GM12878 (cell line): ENCODE results near the gene PTPRN2. TPM values are rescaled to one million over a fixed set of nuclear protein-coding genes. Genes with fewer than 3 reads are reported as not detected.

Experiments
- CBX5 ChIP-seq: sonication (generic); IDR thresholded peaks from 2 replicates; pipeline ENCODE4 v1.6.1; 2016; ENCODE audit warnings: low read depth, moderate library complexity, mild to moderate bottlenecking, inconsistent platforms
- ELK1 ChIP-seq: IDR thresholded peaks from 2 replicates; pipeline ENCODE4 v1.6.1; 2012; ENCODE audit warnings: low read depth, low read length, improper control_type of control experiment
- HDAC6 ChIP-seq: fragments of 200-600 bp; sonication (generic); IDR thresholded peaks from one replicate; pipeline ENCODE4 v1.8.0; 2017; ENCODE audit warnings: antibody characterized with exemption; ENCODE audit not compliant: unreplicated experiment
- KAT2A ChIP-seq: conservative IDR thresholded peaks from 2 replicates; pipeline ENCODE4 v1.6.1; 2011; ENCODE audit warnings: low read depth, low read length; ENCODE audit not compliant: control insufficient read depth
- KDM1A ChIP-seq: fragments of 200-600 bp; sonication (generic); IDR thresholded peaks from 2 replicates; pipeline ENCODE4 v1.6.1; 2016; ENCODE audit warnings: borderline replicate concordance
- MXI1 ChIP-seq: fragments of 150-350 bp; IDR thresholded peaks from 2 replicates; pipeline ENCODE4 v1.6.1; 2011; ENCODE audit warnings: low read depth, mild to moderate bottlenecking, inconsistent platforms, low read length, improper control_type of control experiment
- RAD21 ChIP-seq: IDR thresholded peaks from 2 replicates; pipeline ENCODE4 v1.6.1; 2011; ENCODE audit warnings: mild to moderate bottlenecking, low read depth, low read length, moderate library complexity; ENCODE audit not compliant: insufficient read depth
- RELA ChIP-seq: fragments of 450-650 bp; IDR thresholded peaks from 2 replicates; pipeline ENCODE4 v1.8.0; 2014; ENCODE audit warnings: borderline replicate concordance; ENCODE audit not compliant: partially characterized antibody
- SUPT20H ChIP-seq: IDR thresholded peaks from 2 replicates; pipeline ENCODE4 v1.6.1; 2011; ENCODE audit warnings: low read depth, mild to moderate bottlenecking, low read length, moderate library complexity, borderline replicate concordance; ENCODE audit not compliant: control insufficient read depth
- ZNF274 ChIP-seq: IDR thresholded peaks from one replicate; pipeline ENCODE4 v1.8.0; 2011; ENCODE audit not compliant: insufficient read length, insufficient read depth
- ZNF622 ChIP-seq: fragments of 450-650 bp; IDR thresholded peaks from 2 replicates; pipeline ENCODE4 v1.6.1; 2017; ENCODE audit warnings: mild to moderate bottlenecking, inconsistent platforms
- polyA plus RNA-seq, 11 experiments: library from polyadenylated mRNA; depleted of rRNA in 4 of 11; unstranded in 6 of 11; stranded (reverse) in 5 of 11; fragments of >200 nt; fragmentation: Nextera tagmentation in 4 of 11; fragmentation: Illumina TruSeq in 1 of 11; extraction: Ambion mirVana in 4 of 11; extraction: Trizol in 1 of 11; gene quantifications; 1 replicate in 1 of 11; 2 replicates in 10 of 11; pipeline versions ENCODE4 v1.2.1 to v1.2.3, GENCODE V29; 2011 to 2016; ENCODE audit warnings: inconsistent platforms in 2 of 11, missing spikeins in 2 of 11, low read depth in 1 of 11
- total RNA-seq, 4 experiments: library from RNA; depleted of rRNA in 3 of 4; stranded (reverse); fragments of >200 nt in 3 of 4; fragmentation: Illumina TruSeq in 1 of 4; extraction: Trizol in 1 of 4; gene quantifications; 2 replicates each; pipeline versions ENCODE4 v1.2.1 to v1.2.3, GENCODE V29; 2013 to 2021
- TF ChIP-seq, protein P1 (sequence below): IDR thresholded peaks from 2 replicates; pipeline ENCODE4 v1.6.1; 2012; ENCODE audit warnings: improper control_type of control experiment, low read depth, low read length; ENCODE audit not compliant: insufficient replicate concordance
- TF ChIP-seq, protein P2 (sequence below): fragments of 450-650 bp; formaldehyde crosslinking; IDR thresholded peaks from 2 replicates; pipeline ENCODE4 v1.4.0; 2020; ENCODE audit warnings: mild to moderate bottlenecking, moderate library complexity

The PTPRN2 gene
- total and polyA plus RNA-seq, 10 of the 15 experiments (the other 5 are each of a cell fraction or from before 2014, with no cell fraction given): 5.4 TPM; not detected in 9

DNA sequence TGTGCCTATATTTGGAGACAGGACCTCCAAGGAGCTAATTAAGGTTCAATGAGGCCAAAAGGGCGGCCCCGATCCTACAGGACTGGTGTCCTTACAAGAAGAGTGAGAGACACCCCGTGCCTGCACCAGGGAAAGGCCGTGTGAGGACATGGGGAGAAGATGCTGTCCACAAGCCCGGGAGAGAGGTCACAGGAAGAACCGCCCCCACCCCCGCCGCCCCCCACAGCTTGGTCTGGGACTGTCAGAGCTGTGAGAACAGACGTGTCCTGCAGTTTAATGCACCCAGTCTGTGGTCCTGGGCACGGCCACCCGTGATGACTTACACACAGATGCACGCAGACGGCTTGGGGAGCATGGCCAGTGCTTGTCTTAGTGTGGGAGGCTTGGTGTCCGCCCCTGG, 851.3 kb downstream of the PTPRN2 start (continued):
- TF ChIP-seq SUPT20H: no peak
- TF ChIP-seq RELA: no peak
- no peak for TF ChIP-seq MXI1
- TF ChIP-seq, protein P1, sequence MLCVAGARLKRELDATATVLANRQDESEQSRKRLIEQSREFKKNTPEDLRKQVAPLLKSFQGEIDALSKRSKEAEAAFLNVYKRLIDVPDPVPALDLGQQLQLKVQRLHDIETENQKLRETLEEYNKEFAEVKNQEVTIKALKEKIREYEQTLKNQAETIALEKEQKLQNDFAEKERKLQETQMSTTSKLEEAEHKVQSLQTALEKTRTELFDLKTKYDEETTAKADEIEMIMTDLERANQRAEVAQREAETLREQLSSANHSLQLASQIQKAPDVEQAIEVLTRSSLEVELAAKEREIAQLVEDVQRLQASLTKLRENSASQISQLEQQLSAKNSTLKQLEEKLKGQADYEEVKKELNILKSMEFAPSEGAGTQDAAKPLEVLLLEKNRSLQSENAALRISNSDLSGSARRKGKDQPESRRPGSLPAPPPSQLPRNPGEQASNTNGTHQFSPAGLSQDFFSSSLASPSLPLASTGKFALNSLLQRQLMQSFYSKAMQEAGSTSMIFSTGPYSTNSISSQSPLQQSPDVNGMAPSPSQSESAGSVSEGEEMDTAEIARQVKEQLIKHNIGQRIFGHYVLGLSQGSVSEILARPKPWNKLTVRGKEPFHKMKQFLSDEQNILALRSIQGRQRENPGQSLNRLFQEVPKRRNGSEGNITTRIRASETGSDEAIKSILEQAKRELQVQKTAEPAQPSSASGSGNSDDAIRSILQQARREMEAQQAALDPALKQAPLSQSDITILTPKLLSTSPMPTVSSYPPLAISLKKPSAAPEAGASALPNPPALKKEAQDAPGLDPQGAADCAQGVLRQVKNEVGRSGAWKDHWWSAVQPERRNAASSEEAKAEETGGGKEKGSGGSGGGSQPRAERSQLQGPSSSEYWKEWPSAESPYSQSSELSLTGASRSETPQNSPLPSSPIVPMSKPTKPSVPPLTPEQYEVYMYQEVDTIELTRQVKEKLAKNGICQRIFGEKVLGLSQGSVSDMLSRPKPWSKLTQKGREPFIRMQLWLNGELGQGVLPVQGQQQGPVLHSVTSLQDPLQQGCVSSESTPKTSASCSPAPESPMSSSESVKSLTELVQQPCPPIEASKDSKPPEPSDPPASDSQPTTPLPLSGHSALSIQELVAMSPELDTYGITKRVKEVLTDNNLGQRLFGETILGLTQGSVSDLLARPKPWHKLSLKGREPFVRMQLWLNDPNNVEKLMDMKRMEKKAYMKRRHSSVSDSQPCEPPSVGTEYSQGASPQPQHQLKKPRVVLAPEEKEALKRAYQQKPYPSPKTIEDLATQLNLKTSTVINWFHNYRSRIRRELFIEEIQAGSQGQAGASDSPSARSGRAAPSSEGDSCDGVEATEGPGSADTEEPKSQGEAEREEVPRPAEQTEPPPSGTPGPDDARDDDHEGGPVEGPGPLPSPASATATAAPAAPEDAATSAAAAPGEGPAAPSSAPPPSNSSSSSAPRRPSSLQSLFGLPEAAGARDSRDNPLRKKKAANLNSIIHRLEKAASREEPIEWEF: no peak
- TF ChIP-seq KDM1A: no peak
- TF ChIP-seq KAT2A: no peak
- TF ChIP-seq RAD21: no peak
- no peak for TF ChIP-seq ZNF622
- no peak for TF ChIP-seq CBX5
- no peak for TF ChIP-seq ZNF274
- no peak for TF ChIP-seq HDAC6
- no peak for TF ChIP-seq ELK1
- TF ChIP-seq, protein P2, sequence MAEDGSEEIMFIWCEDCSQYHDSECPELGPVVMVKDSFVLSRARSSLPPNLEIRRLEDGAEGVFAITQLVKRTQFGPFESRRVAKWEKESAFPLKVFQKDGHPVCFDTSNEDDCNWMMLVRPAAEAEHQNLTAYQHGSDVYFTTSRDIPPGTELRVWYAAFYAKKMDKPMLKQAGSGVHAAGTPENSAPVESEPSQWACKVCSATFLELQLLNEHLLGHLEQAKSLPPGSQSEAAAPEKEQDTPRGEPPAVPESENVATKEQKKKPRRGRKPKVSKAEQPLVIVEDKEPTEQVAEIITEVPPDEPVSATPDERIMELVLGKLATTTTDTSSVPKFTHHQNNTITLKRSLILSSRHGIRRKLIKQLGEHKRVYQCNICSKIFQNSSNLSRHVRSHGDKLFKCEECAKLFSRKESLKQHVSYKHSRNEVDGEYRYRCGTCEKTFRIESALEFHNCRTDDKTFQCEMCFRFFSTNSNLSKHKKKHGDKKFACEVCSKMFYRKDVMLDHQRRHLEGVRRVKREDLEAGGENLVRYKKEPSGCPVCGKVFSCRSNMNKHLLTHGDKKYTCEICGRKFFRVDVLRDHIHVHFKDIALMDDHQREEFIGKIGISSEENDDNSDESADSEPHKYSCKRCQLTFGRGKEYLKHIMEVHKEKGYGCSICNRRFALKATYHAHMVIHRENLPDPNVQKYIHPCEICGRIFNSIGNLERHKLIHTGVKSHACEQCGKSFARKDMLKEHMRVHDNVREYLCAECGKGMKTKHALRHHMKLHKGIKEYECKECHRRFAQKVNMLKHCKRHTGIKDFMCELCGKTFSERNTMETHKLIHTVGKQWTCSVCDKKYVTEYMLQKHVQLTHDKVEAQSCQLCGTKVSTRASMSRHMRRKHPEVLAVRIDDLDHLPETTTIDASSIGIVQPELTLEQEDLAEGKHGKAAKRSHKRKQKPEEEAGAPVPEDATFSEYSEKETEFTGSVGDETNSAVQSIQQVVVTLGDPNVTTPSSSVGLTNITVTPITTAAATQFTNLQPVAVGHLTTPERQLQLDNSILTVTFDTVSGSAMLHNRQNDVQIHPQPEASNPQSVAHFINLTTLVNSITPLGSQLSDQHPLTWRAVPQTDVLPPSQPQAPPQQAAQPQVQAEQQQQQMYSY (CRISPR knock-in tag): no peak
